K562 (cell line): ENCODE results near the gene BORA. TPM values are rescaled to one million over a fixed set of nuclear protein-coding genes. Genes with fewer than 3 reads are reported as not detected.
A peak's percentile ranks its signal among the peaks of the same experiment; 100 is the strongest.

Source experiments
- ATF7 ChIP-seq: fragments of 450-650 bp; IDR thresholded peaks from 2 replicates; pipeline ENCODE4 v1.7.1; 2014; ENCODE audit warnings: mild to moderate bottlenecking, moderate library complexity
- ETV5 ChIP-seq: sonication (generic); formaldehyde crosslinking; IDR thresholded peaks from 2 replicates; pipeline ENCODE4 v1.4.0; 2020; ENCODE audit warnings: low read depth, mild to moderate bottlenecking, missing genetic modification reagents
- ETV6 ChIP-seq, 3 experiments: fragments of 150-350 bp in 1 of 3; sonication (generic) in 1 of 3; formaldehyde crosslinking in 1 of 3; IDR thresholded peaks; 2 replicates each; pipeline versions ENCODE4 v1.6.1 to v1.8.0; 2014 to 2022; ENCODE audit warnings: borderline replicate concordance in 2 of 3, low read depth in 2 of 3, antibody characterized with exemption in 1 of 3, low read length in 1 of 3, mild to moderate bottlenecking in 1 of 3, missing genetic modification reagents in 1 of 3
- ILK ChIP-seq: fragments of 450-650 bp; IDR thresholded peaks from 2 replicates; pipeline ENCODE4 v1.6.1; 2016; ENCODE audit warnings: missing genetic modification characterization, low read depth, mild to moderate bottlenecking, missing compliant biosample characterization, moderate library complexity, borderline replicate concordance
- MED1 ChIP-seq: sonication (generic); formaldehyde crosslinking; IDR thresholded peaks from 2 replicates; pipeline ENCODE4 v1.8.1; 2023; ENCODE audit warnings: missing genetic modification reagents, borderline replicate concordance
- NCOA1 ChIP-seq: fragments of 450-650 bp; IDR thresholded peaks from 2 replicates; pipeline ENCODE4 v1.6.1; 2016; ENCODE audit warnings: low read depth
- RBM34 ChIP-seq: fragments of 200-400 bp; formaldehyde crosslinking; IDR thresholded peaks from 2 replicates; pipeline ENCODE4 v1.6.1; 2018; ENCODE audit warnings: low read length, borderline replicate concordance; ENCODE audit not compliant: insufficient read depth
- SPI1 ChIP-seq: IDR thresholded peaks from 2 replicates; pipeline ENCODE4 v1.6.1; 2011; ENCODE audit warnings: low read depth, low read length, control low read depth, borderline replicate concordance
- TEAD4 ChIP-seq, 2 experiments: sonication (generic) in 1 of 2; formaldehyde crosslinking in 1 of 2; IDR thresholded peaks; 2 replicates each; pipeline versions ENCODE4 v1.6.1 to v1.8.0; 2012 to 2022; ENCODE audit warnings: borderline replicate concordance in 1 of 2, inconsistent platforms in 1 of 2, low read length in 1 of 2, mild to moderate bottlenecking in 1 of 2, missing genetic modification reagents in 1 of 2
- THRAP3 ChIP-seq: fragments of 450-650 bp; IDR thresholded peaks from 2 replicates; pipeline ENCODE4 v1.6.1; 2016; ENCODE audit warnings: mild to moderate bottlenecking, inconsistent platforms, borderline replicate concordance
- XRCC3 ChIP-seq: fragments of 450-650 bp; IDR thresholded peaks from 2 replicates; pipeline ENCODE4 v1.6.1; 2017; ENCODE audit warnings: mild to moderate bottlenecking, moderate library complexity
- ZBTB49 ChIP-seq: sonication (generic); formaldehyde crosslinking; IDR thresholded peaks from 2 replicates; pipeline ENCODE4 v1.8.0; 2022; ENCODE audit warnings: missing genetic modification reagents, mild to moderate bottlenecking, borderline replicate concordance
- ZBTB8A ChIP-seq: fragments of 450-650 bp; IDR thresholded peaks from 2 replicates; pipeline ENCODE4 v1.6.1; 2018; ENCODE audit warnings: mild to moderate bottlenecking, moderate library complexity; ENCODE audit not compliant: partially characterized antibody
- ZNF239 ChIP-seq: fragments of 250-450 bp; sonication (Bioruptor Pico); IDR thresholded peaks from 2 replicates; pipeline ENCODE4 v1.4.0; 2020; ENCODE audit warnings: mild to moderate bottlenecking
- ZNF354B ChIP-seq: fragments of 250-450 bp; sonication (Bioruptor Pico); IDR thresholded peaks from 2 replicates; pipeline ENCODE4 v1.4.0; 2020
- ZNF830 ChIP-seq: fragments of 250-450 bp; sonication (Bioruptor Pico); IDR thresholded peaks from 2 replicates; pipeline ENCODE4 v1.5.0; 2021; ENCODE audit warnings: mild to moderate bottlenecking
- polyA plus RNA-seq, 8 experiments: library from polyadenylated mRNA; depleted of rRNA in 4 of 8; stranded (reverse) in 5 of 8; unstranded in 3 of 8; fragments of >200 nt; fragmentation: Nextera tagmentation in 2 of 8; fragmentation: Illumina TruSeq in 1 of 8; extraction: Ambion mirVana in 2 of 8; extraction: Trizol in 1 of 8; gene quantifications; 2 replicates each; pipeline versions ENCODE4 v1.2.1 to v1.2.3, GENCODE V29; 2011 to 2014; ENCODE audit warnings: inconsistent platforms in 1 of 8, missing spikeins in 1 of 8
- total RNA-seq, 7 experiments: library from RNA; depleted of rRNA in 6 of 7; stranded (reverse); fragments of >200 nt in 6 of 7; fragmentation: Illumina TruSeq in 2 of 7; extraction: Trizol in 2 of 7; gene quantifications; 2 replicates each; pipeline versions ENCODE4 v1.2.1 to v1.2.3, GENCODE V29; 2011 to 2021; ENCODE audit warnings: low replicate concordance in 1 of 7
- TF ChIP-seq, protein P1 (sequence below): fragments of 250-450 bp; sonication (Bioruptor Pico); IDR thresholded peaks from 2 replicates; pipeline ENCODE4 v1.5.0; 2020; ENCODE audit warnings: mild to moderate bottlenecking, borderline replicate concordance
- TF ChIP-seq, protein P2 (sequence below): fragments of 250-450 bp; sonication (Bioruptor Pico); IDR thresholded peaks from 2 replicates; pipeline ENCODE4 v1.5.0; 2021; ENCODE audit warnings: mild to moderate bottlenecking, moderate library complexity

The BORA gene
- total and polyA plus RNA-seq, 9 of the 15 experiments (the other 6 are each of a cell fraction or from before 2014, with no cell fraction given), result 12.4 to 21.5 (median 18.2) TPM

DNA sequence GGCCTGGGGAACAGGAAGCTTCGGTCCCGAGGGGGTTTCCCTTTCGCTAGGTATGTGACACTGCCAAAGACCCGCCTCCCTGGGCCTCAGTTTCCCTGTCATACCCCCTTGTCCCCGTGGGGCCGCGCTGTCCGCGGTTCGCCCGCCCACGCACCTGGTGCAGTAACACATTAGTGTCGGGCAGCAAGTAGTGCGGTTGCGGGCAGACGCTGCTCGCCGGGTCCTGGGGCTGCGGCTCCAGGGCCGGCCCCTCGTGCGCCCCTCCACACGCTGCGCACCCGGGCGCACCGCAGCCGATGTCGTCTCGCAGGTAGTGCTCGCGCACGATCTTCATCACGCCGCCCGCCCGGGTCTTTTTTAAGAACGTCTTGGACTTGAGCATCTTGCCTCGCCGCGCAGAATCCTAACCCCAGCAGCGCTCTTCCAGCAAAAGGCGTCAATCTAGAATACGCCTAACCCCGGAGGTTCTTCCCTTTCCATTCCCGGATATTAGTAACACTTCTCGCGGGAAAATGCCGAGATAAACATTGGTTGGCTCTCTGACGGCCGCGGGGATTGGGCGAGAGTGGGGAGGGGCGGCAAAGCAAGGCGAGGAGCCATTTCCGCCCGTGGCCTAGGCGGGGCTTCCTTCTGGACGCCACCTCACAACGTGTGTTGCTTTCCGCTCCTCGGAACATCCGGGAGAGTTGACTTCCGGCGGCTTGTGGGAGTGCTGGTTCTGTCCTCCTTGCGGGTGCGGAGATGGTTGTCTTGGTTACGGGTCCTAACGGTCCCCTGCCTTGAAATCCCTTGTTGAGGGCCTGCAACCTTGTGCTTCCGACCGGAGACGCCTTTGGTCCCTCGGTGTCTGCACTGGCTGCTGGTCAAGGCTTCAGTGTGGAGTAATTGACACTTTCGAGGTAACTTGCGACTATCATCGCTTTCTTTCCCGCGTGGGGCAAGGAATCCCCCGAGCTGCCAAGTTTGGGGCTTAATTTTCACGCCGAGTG is 54.0 kb downstream of the BORA start, which contains the start of the genes DIS3 and PIBF1 (continued):
- TF ChIP-seq RBM34, result no peak
- no peak for TF ChIP-seq ETV6 (IDR thresholded peaks at IDR 0.05; ENCODE audit: borderline replicate concordance in 1 of 2, low read depth in 2 of 2, low read length in 1 of 2)
- TF ChIP-seq ETV6 (CRISPR knock-in tag; IDR thresholded peaks at IDR 0.05; ENCODE audit: borderline replicate concordance), result no peak
- TF ChIP-seq ATF7, result peak; percentile 56; the same call in 1 of the 2 replicates
- no peak for TF ChIP-seq ZBTB8A
- TF ChIP-seq, protein P1, sequence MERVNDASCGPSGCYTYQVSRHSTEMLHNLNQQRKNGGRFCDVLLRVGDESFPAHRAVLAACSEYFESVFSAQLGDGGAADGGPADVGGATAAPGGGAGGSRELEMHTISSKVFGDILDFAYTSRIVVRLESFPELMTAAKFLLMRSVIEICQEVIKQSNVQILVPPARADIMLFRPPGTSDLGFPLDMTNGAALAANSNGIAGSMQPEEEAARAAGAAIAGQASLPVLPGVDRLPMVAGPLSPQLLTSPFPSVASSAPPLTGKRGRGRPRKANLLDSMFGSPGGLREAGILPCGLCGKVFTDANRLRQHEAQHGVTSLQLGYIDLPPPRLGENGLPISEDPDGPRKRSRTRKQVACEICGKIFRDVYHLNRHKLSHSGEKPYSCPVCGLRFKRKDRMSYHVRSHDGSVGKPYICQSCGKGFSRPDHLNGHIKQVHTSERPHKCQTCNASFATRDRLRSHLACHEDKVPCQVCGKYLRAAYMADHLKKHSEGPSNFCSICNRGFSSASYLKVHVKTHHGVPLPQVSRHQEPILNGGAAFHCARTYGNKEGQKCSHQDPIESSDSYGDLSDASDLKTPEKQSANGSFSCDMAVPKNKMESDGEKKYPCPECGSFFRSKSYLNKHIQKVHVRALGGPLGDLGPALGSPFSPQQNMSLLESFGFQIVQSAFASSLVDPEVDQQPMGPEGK (CRISPR knock-in tag), result no peak
- TF ChIP-seq ZNF239 (CRISPR knock-in tag), result no peak
- peak; percentile 12; the same call in 1 of the 2 replicates for TF ChIP-seq SPI1
- no peak for TF ChIP-seq ILK (tag)
- TF ChIP-seq MED1 (CRISPR knock-in tag), result no peak
- TF ChIP-seq ZNF830 (CRISPR knock-in tag), result no peak
- no peak for TF ChIP-seq THRAP3
- no peak for TF ChIP-seq XRCC3
- TF ChIP-seq TEAD4 (IDR thresholded peaks at IDR 0.05; ENCODE audit: low read length), result no peak
- TF ChIP-seq TEAD4 (CRISPR knock-in tag; IDR thresholded peaks at IDR 0.05; ENCODE audit: borderline replicate concordance), result no peak
- TF ChIP-seq, protein P2, sequence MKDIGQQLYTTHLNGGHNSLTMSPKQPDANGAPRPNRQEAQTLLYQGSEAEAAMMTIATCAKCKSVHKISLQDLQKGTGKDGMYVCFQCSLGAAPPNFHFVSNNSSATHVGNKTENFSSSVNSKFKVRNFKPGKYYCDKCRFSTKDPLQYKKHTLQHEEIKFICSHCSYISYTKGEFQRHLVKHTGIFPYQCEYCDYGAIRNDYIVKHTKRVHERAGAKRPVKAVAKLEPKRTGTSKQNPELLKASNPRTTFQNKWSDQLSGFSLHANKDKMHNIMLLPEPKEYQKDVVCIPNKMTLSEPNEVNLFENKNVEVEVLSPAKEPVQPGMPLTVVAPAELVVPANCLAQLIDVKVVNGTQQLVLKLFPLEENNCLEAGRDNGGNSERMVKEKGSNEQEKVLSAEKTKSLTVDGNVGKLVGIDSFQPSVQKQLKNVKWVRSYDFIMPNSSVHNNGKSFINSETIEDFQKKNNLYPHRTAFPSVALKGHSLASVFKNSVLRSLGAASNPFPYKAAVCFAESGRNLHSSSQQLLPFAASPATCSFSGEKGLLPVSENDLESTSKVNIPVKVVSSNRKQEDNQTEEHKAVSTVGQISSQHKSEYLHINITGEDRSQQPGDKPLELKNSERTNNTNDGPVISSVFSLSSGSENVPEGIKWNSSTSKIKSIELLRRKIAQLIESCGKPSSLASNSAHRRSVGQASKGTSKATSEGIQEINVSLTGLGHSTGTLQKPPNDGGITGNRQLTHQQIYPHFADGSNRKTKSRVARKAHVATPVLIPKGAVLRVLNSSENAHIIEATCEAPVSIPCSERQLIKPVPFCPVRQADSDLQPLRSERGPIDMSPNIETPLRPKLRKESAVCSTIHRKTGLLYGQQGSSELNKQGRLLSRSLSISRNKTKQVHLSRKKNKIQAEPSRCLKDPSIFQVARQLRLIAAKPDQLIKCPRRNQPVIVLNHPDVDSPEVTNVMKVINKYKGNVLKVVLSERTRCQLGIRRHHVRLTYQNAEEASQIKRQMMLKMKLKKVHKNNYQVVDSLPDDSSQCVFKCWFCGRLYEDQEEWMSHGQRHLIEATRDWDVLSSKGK (CRISPR knock-in tag), result no peak
- no peak for TF ChIP-seq ZBTB49
- TF ChIP-seq ZNF354B, result no peak
- TF ChIP-seq NCOA1, result peak; percentile 83
- peak; percentile 68; the same call in 1 of the 2 replicates for TF ChIP-seq ETV5 (CRISPR knock-in tag)
